ENCODE results near the gene NDUFS1. TPM values are rescaled to one million over a fixed set of nuclear protein-coding genes. Genes with fewer than 3 reads are reported as not detected.

Gene NDUFS1
- total and polyA plus RNA-seq, 10 of the 15 experiments (the other 5 are each of a cell fraction or from before 2014, with no cell fraction given): 62.6 to 108 (median 90.4) TPM

DNA sequence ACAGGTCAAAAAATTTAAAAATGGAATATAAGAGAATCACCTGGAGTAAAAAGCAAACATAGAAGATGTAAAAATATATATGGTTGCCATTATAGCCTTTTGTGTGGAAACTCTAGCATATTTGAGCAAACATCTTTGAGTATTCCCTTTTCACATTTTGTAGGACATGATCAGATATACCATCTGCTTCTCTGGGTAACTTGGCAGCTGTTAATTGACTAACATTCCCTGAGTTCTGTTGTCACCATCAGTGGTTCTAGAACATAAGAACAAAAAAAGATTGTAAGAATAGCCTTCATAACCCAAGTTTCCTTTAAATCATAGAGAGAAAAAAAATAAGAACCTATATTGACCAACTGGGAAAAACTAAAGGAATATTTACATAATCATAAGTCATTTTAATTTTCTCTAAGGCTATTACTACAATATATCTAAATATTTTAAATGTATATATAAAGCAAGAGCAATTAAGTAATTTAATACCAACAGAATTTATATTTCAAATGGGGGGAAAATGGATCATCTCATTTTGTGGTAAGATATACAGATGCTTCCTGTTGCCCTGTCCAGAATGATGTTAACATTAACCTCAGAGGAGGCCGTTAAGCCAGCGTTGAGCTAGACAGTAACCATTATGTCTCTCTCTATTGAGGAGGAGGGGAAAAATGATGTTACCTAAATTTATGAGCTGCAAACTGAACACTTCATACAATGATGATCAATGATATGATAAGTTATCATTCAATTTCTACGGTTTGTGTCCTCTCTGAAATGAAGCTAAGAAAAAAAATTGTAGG, 63.5 kb downstream of the NDUFS1 start (continued):
- TF ChIP-seq E4F1 (IDR thresholded peaks at IDR 0.05; ENCODE audit: borderline replicate concordance, partially characterized antibody) (no peak), CHD2 (IDR thresholded peaks at IDR 0.05; ENCODE audit: borderline replicate concordance, low read depth, low read length) (no peak)

GRCh38 chr2:206092297-206092696, 66.9 kb downstream of the NDUFS1 start:
- no peak for ATAC-seq
- in situ Hi-C loops (cut with MboI): no loop called here
- SMC1A ChIA-PET (ENCODE audit: uncharacterized antibody, unreplicated experiment): interaction anchor here (1.0 to 1.4 kb wide), 3 partner anchors 9 to 40 kb away, joined by 3 to 6 read pairs (median 3); no protein-coding TSS in a partner anchor

More at GRCh38 chr2:206092297-206092696, 66.9 kb downstream of the NDUFS1 start:
- Histone ChIP-seq H3K4me3 (no peak overlapping the region), H3K9me3 (replicated peaks; ENCODE audit: control insufficient read depth, insufficient read depth, low read length) (no peaks in the 10 kb centered on the region), H3K79me2 (ENCODE audit: control insufficient read depth, insufficient read depth, low read length) (peaks cover 10% of the 10 kb centered on the region), H3K4me1 (ENCODE audit: control insufficient read depth, insufficient read depth, low read length) (no peaks in the 10 kb centered on the region), H3K4me2 (ENCODE audit: control insufficient read depth, insufficient read depth) (no peak overlapping the region), H3K36me3 (ENCODE audit: control insufficient read depth in 2 of 2, insufficient read depth in 2 of 2, low read length in 1 of 2) (no peaks in the 10 kb centered on the region), H3K27ac (ENCODE audit: control insufficient read depth, insufficient read depth) (no peak overlapping the region), H3K9ac (ENCODE audit: control insufficient read depth, insufficient read depth, low read length) (no peak overlapping the region), H4K20me1 (ENCODE audit: control insufficient read depth, insufficient read depth) (no peaks in the 10 kb centered on the region), H3K27me3 (replicated peaks in 1 of 2; ENCODE audit: control insufficient read depth in 2 of 2, insufficient read depth in 2 of 2, low read length in 1 of 2) (no peaks in the 10 kb centered on the region), H2AFZ (ENCODE audit: control insufficient read depth, low read depth, low read length) (no peak overlapping the region)
- ChIA-PET RAD21 (ENCODE audit: unreplicated experiment) (interaction anchor here (0.8 kb wide), 1 partner anchor 9 kb away, joined by 4 read pairs; no protein-coding TSS in a partner anchor), CTCF (no interaction called here), POLR2A (interaction anchor here (0.6 to 0.9 kb wide), 4 partner anchors 9 to 1627 kb away, joined by 3 read pairs; no protein-coding TSS in a partner anchor)
- FAIRE-seq (no peak), DNase-seq (ENCODE audit: low read depth, low spot score) (no peak)
- no TSS peak for BruUV-seq (replicated peaks)
- TF ChIP-seq RELA (IDR thresholded peaks at IDR 0.05; ENCODE audit: borderline replicate concordance, partially characterized antibody) (no peak), BCL3 (IDR thresholded peaks at IDR 0.05; ENCODE audit: borderline replicate concordance, insufficient read depth, low read depth, low read length, poor library complexity, severe bottlenecking) (no peak), YY1 (IDR thresholded peaks at IDR 0.05; ENCODE audit: low read depth, low read length) (no peak), BMI1 (IDR thresholded peaks at IDR 0.05; ENCODE audit: borderline replicate concordance) (no peak), POLR2AphosphoS2 (IDR thresholded peaks at IDR 0.05; ENCODE audit: low read depth, low read length) (no peak), NFYB (IDR thresholded peaks at IDR 0.05; ENCODE audit: insufficient read depth, low read depth, low read length) (no peak), SUZ12 (IDR thresholded peaks at IDR 0.05; ENCODE audit: unreplicated experiment) (no peak), LARP7 (IDR thresholded peaks at IDR 0.05) (no peak), SMAD1 (IDR thresholded peaks at IDR 0.05; ENCODE audit: low read depth, partially characterized antibody) (no peak), E2F4 (IDR thresholded peaks at IDR 0.05; ENCODE audit: low read depth, low read length) (no peak), DPF2 (IDR thresholded peaks at IDR 0.05) (no peak), FOXM1 (IDR thresholded peaks at IDR 0.05; ENCODE audit: low read depth, low read length) (no peak)
- 73% methylated on average over 2 of the region's 2 CpGs for WGBS (ENCODE audit: insufficient coverage, insufficient replicate concordance, low lambda C conversion rate, missing lambda C conversion rate)
- intact Hi-C loops (cut with micrococcal nuclease; ENCODE audit: unreplicated experiment): no loop called here

Data from GM12878 (cell line).